Erythroblast (primary cell): ENCODE measurements around the gene S1PR4.

Source experiments
- GATA1 ChIP-seq: IDR thresholded peaks from 2 replicates; pipeline ENCODE4 v1.6.1; 2011; ENCODE audit warnings: low read depth, mild to moderate bottlenecking, control low read depth, low read length, moderate library complexity
- POLR2A ChIP-seq: IDR thresholded peaks from 2 replicates; pipeline ENCODE4 v1.6.1; 2011; ENCODE audit warnings: mild to moderate bottlenecking, low read length

DNA sequence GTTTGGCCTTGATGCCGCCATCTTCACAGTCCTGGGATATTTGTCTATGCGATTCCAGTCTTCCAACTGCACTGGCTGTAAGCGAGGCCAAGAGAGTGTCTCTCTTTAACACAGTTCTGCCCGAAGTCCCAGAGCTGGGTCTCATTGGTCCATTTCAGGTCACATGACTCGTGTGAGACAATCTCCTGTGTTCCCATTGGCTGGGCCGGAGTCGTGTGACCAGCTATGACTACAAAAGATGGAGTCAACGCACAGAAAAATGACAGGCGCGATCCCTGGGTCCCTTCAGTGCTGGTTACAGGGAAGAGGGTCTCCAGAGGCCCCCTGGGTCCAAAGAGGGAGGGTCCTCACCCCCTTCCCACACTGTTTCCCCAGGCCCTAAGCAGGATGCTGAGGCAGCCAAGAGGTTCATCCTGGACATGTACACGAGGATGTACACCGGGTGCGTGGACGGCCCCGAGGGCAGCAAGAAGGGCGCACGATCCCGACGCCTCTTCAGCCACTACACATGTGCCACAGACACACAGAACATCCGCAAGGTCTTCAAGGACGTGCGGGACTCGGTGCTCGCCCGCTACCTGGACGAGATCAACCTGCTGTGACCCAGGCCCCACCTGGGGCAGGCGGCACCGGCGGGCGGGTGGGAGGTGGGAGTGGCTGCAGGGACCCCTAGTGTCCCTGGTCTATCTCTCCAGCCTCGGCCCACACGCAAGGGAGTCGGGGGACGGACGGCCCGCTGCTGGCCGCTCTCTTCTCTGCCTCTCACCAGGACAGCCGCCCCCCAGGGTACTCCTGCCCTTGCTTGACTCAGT is 15.9 kb upstream of the S1PR4 start:
- TF ChIP-seq POLR2A (no peak), GATA1 (no peak)
